Fibroblast of pulmonary artery (primary cell): ENCODE measurements around the gene NAV1.

Source experiments
- DNase-seq: peaks from one replicate; pipeline ENCODE4 v3.0.0-alpha.2; 2010; ENCODE audit warnings: low read depth
- H3K4me3 ChIP-seq: replicated peaks from 2 replicates; pipeline ENCODE4 v1.5.1; 2011; ENCODE audit warnings: low read depth, mild to moderate bottlenecking, control low read depth, low read length, moderate library complexity
- CTCF ChIP-seq: IDR thresholded peaks from 2 replicates; pipeline ENCODE4 v1.5.1; 2011; ENCODE audit warnings: mild to moderate bottlenecking, control low read depth, low read length, inconsistent platforms; ENCODE audit errors: missing control alignments

The NAV1 gene

GRCh38 chr1:201561195-201561564 is 22.3 kb downstream of the NAV1 start:
- no peak for TF ChIP-seq CTCF
- no peak for DNase-seq
- H3K4me3 ChIP-seq, result no peak overlapping the region

GRCh38 chr1:201561601-201562000 is 22.7 kb downstream of the NAV1 start:
- H3K4me3 ChIP-seq, result no peak overlapping the region
- no peak for TF ChIP-seq CTCF
- no peak for DNase-seq

- TF ChIP-seq CTCF, result no peak
- DNase-seq, result peak; percentile 86
- no peak overlapping the region for H3K4me3 ChIP-seq
These were observed 23.3 kb downstream of the NAV1 start for GRCh38 chr1:201562257-201562656.

- no peak for TF ChIP-seq CTCF
- peak; percentile 80 for DNase-seq
- H3K4me3 ChIP-seq, result no peak overlapping the region
These were observed 23.9 kb downstream of the NAV1 start for GRCh38 chr1:201562659-201563405.

GRCh38 chr1:201563406-201563780 is 24.5 kb downstream of the NAV1 start:
- no peak for DNase-seq
- no peak for TF ChIP-seq CTCF

GRCh38 chr1:201563941-201564340 is 25.0 kb downstream of the NAV1 start:
- no peak for TF ChIP-seq CTCF
- H3K4me3 ChIP-seq, result no peak overlapping the region
- no peak for DNase-seq

More at GRCh38 chr1:201563406-201563780, 24.5 kb downstream of the NAV1 start:
- H3K4me3 ChIP-seq, result no peak overlapping the region
